ENCODE measurements around the gene KANSL3.

KANSL3 gene

DNA sequence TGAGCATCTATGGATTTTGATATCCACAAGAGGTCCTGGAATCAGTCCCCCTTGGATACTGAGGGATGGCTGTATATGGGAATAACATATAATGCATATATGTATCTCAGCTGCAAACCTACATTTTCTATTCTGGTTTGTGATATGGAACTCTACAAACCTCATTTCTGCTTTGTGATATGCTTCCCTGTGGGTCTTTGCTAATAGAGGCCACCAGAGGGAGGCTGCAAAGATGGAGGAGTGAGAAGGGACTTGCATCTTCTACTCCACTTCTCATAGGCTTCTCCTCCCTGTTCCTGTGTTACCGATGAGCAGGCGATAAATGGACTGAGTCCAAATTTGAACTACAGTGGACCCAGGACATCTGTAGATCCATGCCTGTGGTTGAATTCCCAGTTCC lies 63.7 kb downstream of the KANSL3 start (continued):
- TF ChIP-seq, protein P1, sequence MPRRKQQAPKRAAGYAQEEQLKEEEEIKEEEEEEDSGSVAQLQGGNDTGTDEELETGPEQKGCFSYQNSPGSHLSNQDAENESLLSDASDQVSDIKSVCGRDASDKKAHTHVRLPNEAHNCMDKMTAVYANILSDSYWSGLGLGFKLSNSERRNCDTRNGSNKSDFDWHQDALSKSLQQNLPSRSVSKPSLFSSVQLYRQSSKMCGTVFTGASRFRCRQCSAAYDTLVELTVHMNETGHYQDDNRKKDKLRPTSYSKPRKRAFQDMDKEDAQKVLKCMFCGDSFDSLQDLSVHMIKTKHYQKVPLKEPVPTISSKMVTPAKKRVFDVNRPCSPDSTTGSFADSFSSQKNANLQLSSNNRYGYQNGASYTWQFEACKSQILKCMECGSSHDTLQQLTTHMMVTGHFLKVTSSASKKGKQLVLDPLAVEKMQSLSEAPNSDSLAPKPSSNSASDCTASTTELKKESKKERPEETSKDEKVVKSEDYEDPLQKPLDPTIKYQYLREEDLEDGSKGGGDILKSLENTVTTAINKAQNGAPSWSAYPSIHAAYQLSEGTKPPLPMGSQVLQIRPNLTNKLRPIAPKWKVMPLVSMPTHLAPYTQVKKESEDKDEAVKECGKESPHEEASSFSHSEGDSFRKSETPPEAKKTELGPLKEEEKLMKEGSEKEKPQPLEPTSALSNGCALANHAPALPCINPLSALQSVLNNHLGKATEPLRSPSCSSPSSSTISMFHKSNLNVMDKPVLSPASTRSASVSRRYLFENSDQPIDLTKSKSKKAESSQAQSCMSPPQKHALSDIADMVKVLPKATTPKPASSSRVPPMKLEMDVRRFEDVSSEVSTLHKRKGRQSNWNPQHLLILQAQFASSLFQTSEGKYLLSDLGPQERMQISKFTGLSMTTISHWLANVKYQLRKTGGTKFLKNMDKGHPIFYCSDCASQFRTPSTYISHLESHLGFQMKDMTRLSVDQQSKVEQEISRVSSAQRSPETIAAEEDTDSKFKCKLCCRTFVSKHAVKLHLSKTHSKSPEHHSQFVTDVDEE (CRISPR knock-in tag; IDR thresholded peaks at IDR 0.05) = no peak
- TF ChIP-seq RARB (CRISPR knock-in tag; IDR thresholded peaks at IDR 0.05) = no peak

- ATAC-seq = no peak
- no peak for TF ChIP-seq ZFP3 (CRISPR knock-in tag; IDR thresholded peaks at IDR 0.05)
- no peak for TF ChIP-seq ARNTL (CRISPR knock-in tag; IDR thresholded peaks at IDR 0.05; ENCODE audit: borderline replicate concordance, low read depth)
Measured at GRCh38 chr2:96568094-96568493, 70.0 kb downstream of the KANSL3 start.

DNA sequence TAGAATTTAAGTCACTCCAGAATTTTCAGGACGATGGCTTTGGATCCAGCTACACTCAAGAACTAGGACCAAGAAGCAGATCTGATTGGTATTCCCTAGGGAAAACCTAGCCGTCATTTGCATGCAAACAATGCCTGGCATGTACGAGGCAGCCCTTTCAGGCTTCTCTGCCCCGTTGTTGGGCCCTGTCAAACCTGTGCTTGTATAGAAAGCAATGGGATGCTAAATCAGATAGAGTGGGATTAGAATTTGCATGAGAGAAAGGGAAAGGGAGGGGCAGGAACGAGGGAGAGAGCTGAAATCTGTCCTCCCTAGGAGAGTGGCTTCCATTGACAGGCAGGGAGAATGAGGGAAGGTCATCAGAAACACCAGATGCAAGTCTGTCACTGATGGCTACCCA lies 73.0 kb downstream of the KANSL3 start:
- TF ChIP-seq ZC3H10 (CRISPR knock-in tag; IDR thresholded peaks at IDR 0.05) (no peak), SNAI2 (CRISPR knock-in tag; IDR thresholded peaks at IDR 0.05) (no peak), BACH2 (CRISPR knock-in tag; IDR thresholded peaks at IDR 0.05; ENCODE audit: borderline replicate concordance) (no peak), ZNF8 (CRISPR knock-in tag; IDR thresholded peaks at IDR 0.05) (no peak), ZNF565 (CRISPR knock-in tag; conservative IDR thresholded peaks at IDR 0.05; ENCODE audit: low read depth) (no peak), ARNTL (CRISPR knock-in tag; IDR thresholded peaks at IDR 0.05; ENCODE audit: borderline replicate concordance, low read depth) (no peak), OSR1 (CRISPR knock-in tag; IDR thresholded peaks at IDR 0.05) (no peak)
- ATAC-seq = no peak

DNA sequence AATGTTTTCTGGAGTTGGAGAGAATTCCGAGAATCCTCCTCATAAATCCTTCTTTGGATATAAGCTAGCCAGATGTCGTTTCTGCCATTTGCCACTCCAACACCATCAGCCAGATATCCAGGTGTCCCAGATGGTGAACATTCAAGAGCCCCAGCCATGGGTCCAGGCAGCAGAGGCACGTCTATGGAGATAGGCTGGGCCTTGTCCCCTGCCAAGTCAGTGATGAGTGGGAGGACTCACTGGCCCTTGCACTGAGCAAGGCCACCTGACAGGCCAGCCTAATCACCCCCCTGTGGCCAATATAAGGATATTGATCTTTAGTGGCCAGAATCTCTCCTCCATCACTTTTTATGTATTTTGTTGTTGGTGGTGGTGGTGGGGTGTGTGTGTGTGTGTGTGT lies 73.5 kb downstream of the KANSL3 start:
- ATAC-seq = no peak

GRCh38 chr2:96564026-96564425 lies 74.1 kb downstream of the KANSL3 start:
- ATAC-seq = no peak
- no peak for TF ChIP-seq PPARA (CRISPR knock-in tag; IDR thresholded peaks at IDR 0.05; ENCODE audit: borderline replicate concordance)
- TF ChIP-seq ZFP3 (CRISPR knock-in tag; IDR thresholded peaks at IDR 0.05) = no peak
- TF ChIP-seq POU6F1 (CRISPR knock-in tag; IDR thresholded peaks at IDR 0.05; ENCODE audit: borderline replicate concordance, low read depth) = no peak
- no peak for TF ChIP-seq SNAI2 (CRISPR knock-in tag; IDR thresholded peaks at IDR 0.05)
- TF ChIP-seq ZNF565 (CRISPR knock-in tag; conservative IDR thresholded peaks at IDR 0.05; ENCODE audit: low read depth) = no peak
- TF ChIP-seq ISL1 (CRISPR knock-in tag; IDR thresholded peaks at IDR 0.05) = no peak
- no peak for TF ChIP-seq ESRRG (CRISPR knock-in tag; IDR thresholded peaks at IDR 0.05)
- no peak for TF ChIP-seq ZC3H10 (CRISPR knock-in tag; IDR thresholded peaks at IDR 0.05)
- no peak for TF ChIP-seq ZFP30 (CRISPR knock-in tag; IDR thresholded peaks at IDR 0.05)
- TF ChIP-seq, protein P2, sequence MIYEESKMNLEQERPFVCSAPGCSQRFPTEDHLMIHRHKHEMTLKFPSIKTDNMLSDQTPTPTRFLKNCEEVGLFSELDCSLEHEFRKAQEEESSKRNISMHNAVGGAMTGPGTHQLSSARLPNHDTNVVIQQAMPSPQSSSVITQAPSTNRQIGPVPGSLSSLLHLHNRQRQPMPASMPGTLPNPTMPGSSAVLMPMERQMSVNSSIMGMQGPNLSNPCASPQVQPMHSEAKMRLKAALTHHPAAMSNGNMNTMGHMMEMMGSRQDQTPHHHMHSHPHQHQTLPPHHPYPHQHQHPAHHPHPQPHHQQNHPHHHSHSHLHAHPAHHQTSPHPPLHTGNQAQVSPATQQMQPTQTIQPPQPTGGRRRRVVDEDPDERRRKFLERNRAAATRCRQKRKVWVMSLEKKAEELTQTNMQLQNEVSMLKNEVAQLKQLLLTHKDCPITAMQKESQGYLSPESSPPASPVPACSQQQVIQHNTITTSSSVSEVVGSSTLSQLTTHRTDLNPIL (CRISPR knock-in tag; IDR thresholded peaks at IDR 0.05; ENCODE audit: low read depth) = no peak
- TF ChIP-seq OSR1 (CRISPR knock-in tag; IDR thresholded peaks at IDR 0.05) = no peak

More for the DNA sequence above, 73.5 kb downstream of the KANSL3 start:
- TF ChIP-seq OSR1 (CRISPR knock-in tag; IDR thresholded peaks at IDR 0.05) (no peak), SNAI2 (CRISPR knock-in tag; IDR thresholded peaks at IDR 0.05) (no peak)
- TF ChIP-seq, protein P3, sequence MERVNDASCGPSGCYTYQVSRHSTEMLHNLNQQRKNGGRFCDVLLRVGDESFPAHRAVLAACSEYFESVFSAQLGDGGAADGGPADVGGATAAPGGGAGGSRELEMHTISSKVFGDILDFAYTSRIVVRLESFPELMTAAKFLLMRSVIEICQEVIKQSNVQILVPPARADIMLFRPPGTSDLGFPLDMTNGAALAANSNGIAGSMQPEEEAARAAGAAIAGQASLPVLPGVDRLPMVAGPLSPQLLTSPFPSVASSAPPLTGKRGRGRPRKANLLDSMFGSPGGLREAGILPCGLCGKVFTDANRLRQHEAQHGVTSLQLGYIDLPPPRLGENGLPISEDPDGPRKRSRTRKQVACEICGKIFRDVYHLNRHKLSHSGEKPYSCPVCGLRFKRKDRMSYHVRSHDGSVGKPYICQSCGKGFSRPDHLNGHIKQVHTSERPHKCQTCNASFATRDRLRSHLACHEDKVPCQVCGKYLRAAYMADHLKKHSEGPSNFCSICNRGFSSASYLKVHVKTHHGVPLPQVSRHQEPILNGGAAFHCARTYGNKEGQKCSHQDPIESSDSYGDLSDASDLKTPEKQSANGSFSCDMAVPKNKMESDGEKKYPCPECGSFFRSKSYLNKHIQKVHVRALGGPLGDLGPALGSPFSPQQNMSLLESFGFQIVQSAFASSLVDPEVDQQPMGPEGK (CRISPR knock-in tag; IDR thresholded peaks at IDR 0.05; ENCODE audit: borderline replicate concordance) = no peak

DNA sequence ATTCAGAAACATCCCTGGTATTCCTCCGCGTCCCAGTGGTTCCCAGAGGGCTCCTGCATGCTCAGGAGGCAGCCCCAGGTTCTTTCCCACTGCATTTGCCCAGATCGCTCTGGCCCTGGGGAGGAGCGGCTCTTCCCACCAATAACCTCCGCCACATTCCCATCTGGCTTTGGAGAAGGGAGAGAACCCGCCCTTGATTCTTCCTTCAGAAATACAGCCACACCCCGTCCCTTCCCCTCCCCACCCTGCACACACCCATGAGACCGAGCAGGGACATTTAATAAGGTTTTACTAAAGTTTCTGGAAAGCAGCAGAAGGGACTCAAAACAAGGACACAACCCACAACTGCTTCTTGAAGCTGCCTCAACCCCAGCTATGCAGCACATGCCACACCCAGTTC lies 79.6 kb downstream of the KANSL3 start:
- ATAC-seq = no peak
- TF ChIP-seq ZNF565 (CRISPR knock-in tag; conservative IDR thresholded peaks at IDR 0.05; ENCODE audit: low read depth) (no peak), ZNF8 (CRISPR knock-in tag; IDR thresholded peaks at IDR 0.05) (no peak), ZFP30 (CRISPR knock-in tag; IDR thresholded peaks at IDR 0.05) (no peak), ZFP3 (CRISPR knock-in tag; IDR thresholded peaks at IDR 0.05) (no peak), CSDC2 (CRISPR knock-in tag; IDR thresholded peaks at IDR 0.05) (no peak), BACH2 (CRISPR knock-in tag; IDR thresholded peaks at IDR 0.05; ENCODE audit: borderline replicate concordance) (no peak), TOX (CRISPR knock-in tag; IDR thresholded peaks at IDR 0.05; ENCODE audit: borderline replicate concordance) (no peak), ZNF70 (CRISPR knock-in tag; IDR thresholded peaks at IDR 0.05) (no peak)
- TF ChIP-seq, protein P3 (CRISPR knock-in tag; IDR thresholded peaks at IDR 0.05; ENCODE audit: borderline replicate concordance) = no peak
- TF ChIP-seq, protein P2 (CRISPR knock-in tag; IDR thresholded peaks at IDR 0.05; ENCODE audit: low read depth) = no peak
